Activated CD8-positive, alpha-beta T cell treated with anti-CD3 and anti-CD28 coated beads for 36 hours (primary cell): ENCODE results near the gene MAP7. TPM values are rescaled to one million over a fixed set of nuclear protein-coding genes. Genes with fewer than 3 reads are reported as not detected.

Source experiments
- ATAC-seq: fragments of 200-7000 bp; cut with Tn5 transposase; one replicate; pipeline ENCODE4 v1.10.0; 2021; ENCODE audit warnings: mild to moderate bottlenecking, moderate library complexity
- CTCF ChIA-PET: fragments of 350-600 bp; sonication (Branson Sonifier 250); formaldehyde crosslinking; loops from one replicate; lab custom pipeline; 2021; ENCODE audit warnings: antibody characterized with exemption; lab: Charles Lee
- POLR2A ChIA-PET: fragments of 350-600 bp; sonication (Branson Sonifier 250); formaldehyde crosslinking; loops from one replicate; lab custom pipeline; 2021; ENCODE audit warnings: antibody characterized with exemption; lab: Charles Lee
- DNase-seq: peaks from one replicate; pipeline ENCODE4 v3.0.0-alpha.2; 2020
- H3K27ac Mint-ChIP-seq: one replicate; pipeline ENCODE4 v1.8.0; 2021; ENCODE audit warnings: mild to moderate bottlenecking, mixed read lengths
- H3K27me3 Mint-ChIP-seq: one replicate; pipeline ENCODE4 v1.8.0; 2021; ENCODE audit warnings: mixed read lengths
- H3K36me3 Mint-ChIP-seq: one replicate; pipeline ENCODE4 v1.8.0; 2021; ENCODE audit warnings: low read depth, mixed read lengths
- H3K4me1 Mint-ChIP-seq: one replicate; pipeline ENCODE4 v1.8.0; 2021; ENCODE audit warnings: low read depth, mixed read lengths
- H3K4me3 Mint-ChIP-seq: one replicate; pipeline ENCODE4 v1.8.0; 2021; ENCODE audit warnings: mild to moderate bottlenecking, moderate library complexity, mixed read lengths
- H3K9me3 Mint-ChIP-seq: one replicate; pipeline ENCODE4 v1.8.0; 2021; ENCODE audit warnings: mixed read lengths
- CTCF ChIP-seq: fragments of 200-600 bp; IDR thresholded peaks from one replicate; pipeline ENCODE4 v1.8.0; 2022; ENCODE audit warnings: antibody characterized with exemption, mild to moderate bottlenecking
- intact Hi-C: fragments of 100-400 bp; cut with micrococcal nuclease; formaldehyde crosslinking; loops from one replicate; pipeline ENCODE4 v1.10.0; 2022
- total RNA-seq, 2 experiments: library from RNA; stranded (reverse); gene quantifications; one replicate each; pipeline ENCODE4 v1.2.3, GENCODE V29; 2021

Gene MAP7
- total RNA-seq, 2 experiments from 2014 or later: 0.47 to 0.67 TPM

- Mint-ChIP-seq H3K36me3 (no peaks in the 10 kb centered on the region), H3K27ac (no peak overlapping the region), H3K9me3 (no peaks in the 10 kb centered on the region), H3K4me1 (no peaks in the 10 kb centered on the region), H3K4me3 (no peak overlapping the region), H3K27me3 (no peaks in the 10 kb centered on the region)
- intact Hi-C loops: no loop called here
- TF ChIP-seq CTCF: no peak
- CTCF ChIA-PET: no interaction called here
- DNase-seq (no peak), ATAC-seq (no peak)
- POLR2A ChIA-PET: interaction anchor here (1.0 kb wide), 1 partner anchor 37 kb away, joined by 3 read pairs; the partner anchor contains the start of gene BCLAF1
These were observed 224.1 kb downstream of the MAP7 start for GRCh38 chr6:136326038-136326553.

GRCh38 chr6:136324686-136325380, 225.4 kb downstream of the MAP7 start:
- no peak overlapping the region for H3K27ac Mint-ChIP-seq
- no peaks in the 10 kb centered on the region for H3K27me3 Mint-ChIP-seq
- CTCF ChIA-PET: no interaction called here
- no peak overlapping the region for H3K4me3 Mint-ChIP-seq
- intact Hi-C loops: no loop called here
- TF ChIP-seq CTCF: no peak
- DNase-seq (no peak), ATAC-seq (no peak)
- H3K9me3 Mint-ChIP-seq: no peaks in the 10 kb centered on the region
- POLR2A ChIA-PET: no interaction called here
- no peaks in the 10 kb centered on the region for H3K4me1 Mint-ChIP-seq
- no peaks in the 10 kb centered on the region for H3K36me3 Mint-ChIP-seq

GRCh38 chr6:136323431-136324112, 226.7 kb downstream of the MAP7 start:
- Mint-ChIP-seq H3K4me1 (no peaks in the 10 kb centered on the region), H3K27me3 (no peaks in the 10 kb centered on the region), H3K27ac (no peak overlapping the region), H3K36me3 (no peaks in the 10 kb centered on the region), H3K9me3 (no peaks in the 10 kb centered on the region), H3K4me3 (no peak overlapping the region)
- TF ChIP-seq CTCF: no peak
- intact Hi-C loops: no loop called here
- POLR2A ChIA-PET: no interaction called here
- CTCF ChIA-PET: interaction anchor here (2.3 kb wide), 1 partner anchor 97 kb away, joined by 5 read pairs; no protein-coding TSS in a partner anchor
- no peak for ATAC-seq
- no peak for DNase-seq

GRCh38 chr6:136319732-136320131, 230.5 kb downstream of the MAP7 start:
- POLR2A ChIA-PET: no interaction called here
- no peak for ATAC-seq
- intact Hi-C loops: loop anchor here (10.0 kb wide), 1 partner anchor 55 kb away; no protein-coding TSS in a partner anchor
- H3K27ac Mint-ChIP-seq: no peak overlapping the region
- no peak overlapping the region for H3K4me3 Mint-ChIP-seq
- H3K27me3 Mint-ChIP-seq: no peaks in the 10 kb centered on the region
- H3K36me3 Mint-ChIP-seq: no peaks in the 10 kb centered on the region
- no peak for DNase-seq
- no peak for TF ChIP-seq CTCF
- CTCF ChIA-PET: no interaction called here
- no peaks in the 10 kb centered on the region for H3K9me3 Mint-ChIP-seq
- H3K4me1 Mint-ChIP-seq: no peaks in the 10 kb centered on the region

- DNase-seq: no peak
- ChIA-PET POLR2A (no interaction called here), CTCF (interaction anchor here (0.9 to 2.5 kb wide), 7 partner anchors 11 to 995 kb away, joined by 3 to 18 read pairs (median 7); no protein-coding TSS in a partner anchor)
- TF ChIP-seq CTCF: no peak
- no peak for ATAC-seq
- no peaks in the 10 kb centered on the region for H3K27me3 Mint-ChIP-seq
- no peaks in the 10 kb centered on the region for H3K9me3 Mint-ChIP-seq
- H3K4me3 Mint-ChIP-seq: no peak overlapping the region
- H3K27ac Mint-ChIP-seq: no peak overlapping the region
- H3K36me3 Mint-ChIP-seq: no peaks in the 10 kb centered on the region
- no peaks in the 10 kb centered on the region for H3K4me1 Mint-ChIP-seq
- intact Hi-C loops: loop anchor here (10.0 kb wide), 1 partner anchor 54 kb away; no protein-coding TSS in a partner anchor
These were observed 231.5 kb downstream of the MAP7 start for GRCh38 chr6:136318676-136319075.
